BLaER1 treated with 17β-estradiol and CSF1 and Interleukin-3, amounts not matched to agents 10 nM and 100 nM (cell line): ENCODE measurements around the gene TJP1.

Source experiments
- H3K27ac ChIP-seq, 11 experiments: shearing (Covaris generic); formaldehyde crosslinking; 2 replicates each; pipeline ENCODE4 v1.8.1; 2022
- H3K27me3 ChIP-seq, 11 experiments: shearing (Covaris generic); formaldehyde crosslinking; 2 replicates each; pipeline ENCODE4 v1.8.1; 2022
- H3K36me3 ChIP-seq, 11 experiments: shearing (Covaris generic); formaldehyde crosslinking; 2 replicates each; pipeline ENCODE4 v1.8.1; 2022
- H3K4me1 ChIP-seq, 10 experiments: shearing (Covaris generic); formaldehyde crosslinking; 2 replicates each; pipeline ENCODE4 v1.8.1; 2022
- H3K4me2 ChIP-seq, 11 experiments: shearing (Covaris generic); formaldehyde crosslinking; 2 replicates each; pipeline ENCODE4 v1.8.1; 2022
- H3K4me3 ChIP-seq, 10 experiments: shearing (Covaris generic); formaldehyde crosslinking; 2 replicates each; pipeline ENCODE4 v1.8.1; 2022
- H3K9ac ChIP-seq, 11 experiments: shearing (Covaris generic); formaldehyde crosslinking; 2 replicates each; pipeline ENCODE4 v1.8.1; 2022
- H3K9me3 ChIP-seq, 11 experiments: shearing (Covaris generic); formaldehyde crosslinking; replicated peaks in 1 of 11; 2 replicates each; pipeline ENCODE4 v1.8.1; 2022
- H4K20me1 ChIP-seq, 11 experiments: shearing (Covaris generic); formaldehyde crosslinking; 2 replicates each; pipeline ENCODE4 v1.8.1; 2022
- Cebpa-rat ChIP-seq, 11 experiments: shearing (Covaris generic); IDR thresholded peaks; 2 replicates each; pipeline ENCODE4 v1.8.1; 2022

Gene TJP1

GRCh38 chr15:29859973-29860715, 37.9 kb upstream of the TJP1 start:
- H3K9ac ChIP-seq: no peak overlapping the region
- H3K4me3 ChIP-seq: no peak overlapping the region
- H3K27ac ChIP-seq: no peak overlapping the region
- H4K20me1 ChIP-seq: no peaks in the 10 kb centered on the region
- peak overlapping the region in 8 of 11 experiments; percentile 2 to 55 (median 20); a peak in 9 of 22 replicates for H3K4me2 ChIP-seq
- no peaks in the 10 kb centered on the region for H3K9me3 ChIP-seq
- peaks cover 0 to 14% (median 12%) of the 10 kb centered on the region in 10 experiments; a peak in 13 of 20 replicates for H3K4me1 ChIP-seq
- H3K36me3 ChIP-seq: no peaks in the 10 kb centered on the region
- no peak for TF ChIP-seq Cebpa-rat (IDR thresholded peaks at IDR 0.05)
- peaks cover 0 to 28% (median 0%) of the 10 kb centered on the region in 11 experiments; a peak in 4 of 22 replicates for H3K27me3 ChIP-seq

GRCh38 chr15:29859293-29859692, 37.0 kb upstream of the TJP1 start:
- Histone ChIP-seq H3K4me2 (peak overlapping the region in 8 of 11 experiments; percentile 2 to 55 (median 20); a peak in 12 of 22 replicates), H3K9ac (no peak overlapping the region), H3K4me3 (no peak overlapping the region), H3K9me3 (no peaks in the 10 kb centered on the region), H4K20me1 (no peaks in the 10 kb centered on the region), H3K4me1 (peaks cover 0 to 14% (median 12%) of the 10 kb centered on the region in 10 experiments; a peak in 13 of 20 replicates), H3K36me3 (no peaks in the 10 kb centered on the region), H3K27ac (no peak overlapping the region), H3K27me3 (peaks cover 0 to 22% (median 0%) of the 10 kb centered on the region in 11 experiments; a peak in 4 of 22 replicates)
- no peak for TF ChIP-seq Cebpa-rat (IDR thresholded peaks at IDR 0.05)

GRCh38 chr15:29857221-29857789, 35.0 kb upstream of the TJP1 start:
- no peak overlapping the region for H3K4me3 ChIP-seq
- no peak for TF ChIP-seq Cebpa-rat (IDR thresholded peaks at IDR 0.05)
- no peaks in the 10 kb centered on the region for H3K36me3 ChIP-seq
- H3K4me2 ChIP-seq: peak overlapping the region in 5 of 11 experiments; percentile 1 to 34 (median 16); a peak in 4 of 22 replicates
- no peak overlapping the region for H3K9ac ChIP-seq
- peaks cover 0 to 14% (median 12%) of the 10 kb centered on the region in 10 experiments; a peak in 13 of 20 replicates for H3K4me1 ChIP-seq
- H3K9me3 ChIP-seq: no peaks in the 10 kb centered on the region
- H4K20me1 ChIP-seq: no peaks in the 10 kb centered on the region
- no peak overlapping the region for H3K27ac ChIP-seq
- H3K27me3 ChIP-seq: peaks cover 0 to 34% (median 0%) of the 10 kb centered on the region in 11 experiments; a peak in 4 of 22 replicates

- H3K27me3 ChIP-seq: peaks cover 0 to 37% (median 0%) of the 10 kb centered on the region in 11 experiments; a peak in 4 of 22 replicates
- no peaks in the 10 kb centered on the region for H3K36me3 ChIP-seq
- no peak overlapping the region for H3K4me2 ChIP-seq
- H4K20me1 ChIP-seq: no peaks in the 10 kb centered on the region
- H3K9me3 ChIP-seq: peaks cover 13 to 25% (median 18%) of the 10 kb centered on the region in 11 experiments
- H3K4me3 ChIP-seq: no peak overlapping the region
- H3K4me1 ChIP-seq: peaks cover 0 to 8% (median 6%) of the 10 kb centered on the region in 10 experiments; a peak in 13 of 20 replicates
- H3K9ac ChIP-seq: no peak overlapping the region
- TF ChIP-seq Cebpa-rat (IDR thresholded peaks at IDR 0.05): no peak
- no peak overlapping the region for H3K27ac ChIP-seq
Measured at GRCh38 chr15:29854413-29854812, 32.1 kb upstream of the TJP1 start.

- no peak for TF ChIP-seq Cebpa-rat (IDR thresholded peaks at IDR 0.05)
- peaks cover 0 to 35% (median 0%) of the 10 kb centered on the region in 11 experiments; a peak in 4 of 22 replicates for H3K27me3 ChIP-seq
- H3K27ac ChIP-seq: no peak overlapping the region
- H3K4me3 ChIP-seq: no peak overlapping the region
- no peak overlapping the region for H3K9ac ChIP-seq
- peaks cover 15 to 32% (median 21%) of the 10 kb centered on the region in 11 experiments for H3K9me3 ChIP-seq
- peaks cover 0 to 6% (median 5%) of the 10 kb centered on the region in 10 experiments; a peak in 6 of 20 replicates for H3K4me1 ChIP-seq
- H3K36me3 ChIP-seq: no peaks in the 10 kb centered on the region
- no peaks in the 10 kb centered on the region for H4K20me1 ChIP-seq
- no peak overlapping the region for H3K4me2 ChIP-seq
Measured at GRCh38 chr15:29853211-29853987, 31.1 kb upstream of the TJP1 start.

- no peaks in the 10 kb centered on the region for H4K20me1 ChIP-seq
- no peak overlapping the region for H3K4me2 ChIP-seq
- TF ChIP-seq Cebpa-rat (IDR thresholded peaks at IDR 0.05): no peak
- H3K27ac ChIP-seq: no peak overlapping the region
- H3K9me3 ChIP-seq: peaks cover 25 to 44% (median 33%) of the 10 kb centered on the region in 11 experiments
- peaks cover 0 to 4% (median 2%) of the 10 kb centered on the region in 10 experiments; a peak in 6 of 20 replicates for H3K4me1 ChIP-seq
- peaks cover 0 to 4% (median 0%) of the 10 kb centered on the region in 11 experiments; a peak in 1 of 22 replicates for H3K36me3 ChIP-seq
- H3K4me3 ChIP-seq: no peak overlapping the region
- no peak overlapping the region for H3K9ac ChIP-seq
- H3K27me3 ChIP-seq: peaks cover 0 to 44% (median 0%) of the 10 kb centered on the region in 11 experiments; a peak in 4 of 22 replicates
Measured at GRCh38 chr15:29852201-29852600, 29.9 kb upstream of the TJP1 start.

- TF ChIP-seq Cebpa-rat (IDR thresholded peaks at IDR 0.05): no peak
- no peak overlapping the region for H3K27ac ChIP-seq
- H3K4me3 ChIP-seq: no peak overlapping the region
- H3K4me1 ChIP-seq: no peaks in the 10 kb centered on the region
- no peak overlapping the region for H3K9ac ChIP-seq
- no peak overlapping the region for H3K4me2 ChIP-seq
- H3K9me3 ChIP-seq: peaks cover 34 to 63% (median 42%) of the 10 kb centered on the region in 11 experiments
- peaks cover 0 to 63% (median 0%) of the 10 kb centered on the region in 11 experiments; a peak in 6 of 22 replicates for H3K27me3 ChIP-seq
- H4K20me1 ChIP-seq: no peaks in the 10 kb centered on the region
- H3K36me3 ChIP-seq: peaks cover 0 to 4% (median 0%) of the 10 kb centered on the region in 11 experiments; a peak in 1 of 22 replicates
Measured at GRCh38 chr15:29849716-29850115, 27.4 kb upstream of the TJP1 start.

GRCh38 chr15:29849218-29849617, 26.9 kb upstream of the TJP1 start:
- Histone ChIP-seq H3K27ac (no peak overlapping the region), H3K4me2 (no peak overlapping the region), H3K9me3 (peaks cover 34 to 63% (median 42%) of the 10 kb centered on the region in 11 experiments), H4K20me1 (peaks cover 0 to 3% (median 0%) of the 10 kb centered on the region in 11 experiments; a peak in 2 of 22 replicates), H3K27me3 (peaks cover 0 to 63% (median 0%) of the 10 kb centered on the region in 11 experiments; a peak in 6 of 22 replicates), H3K4me1 (no peaks in the 10 kb centered on the region), H3K9ac (no peak overlapping the region), H3K4me3 (no peak overlapping the region), H3K36me3 (peaks cover 0 to 4% (median 0%) of the 10 kb centered on the region in 11 experiments; a peak in 1 of 22 replicates)
- TF ChIP-seq Cebpa-rat (IDR thresholded peaks at IDR 0.05): no peak
